Activated naive CD4-positive, alpha-beta T cell treated with anti-CD3 and anti-CD28 coated beads, Interleukin-2, amount 50 U/mL, for 24 hours (primary cell): ENCODE data around the gene AVEN.

Experiments used
- H3K27ac Mint-ChIP-seq: one replicate; pipeline ENCODE4 v1.8.0; 2021; ENCODE audit warnings: mild to moderate bottlenecking, mixed read lengths
- H3K27me3 Mint-ChIP-seq: one replicate; pipeline ENCODE4 v1.8.0; 2021; ENCODE audit warnings: mixed read lengths
- H3K36me3 Mint-ChIP-seq: one replicate; pipeline ENCODE4 v1.8.0; 2021; ENCODE audit warnings: mixed read lengths
- H3K4me1 Mint-ChIP-seq: one replicate; pipeline ENCODE4 v1.8.0; 2021; ENCODE audit warnings: mixed read lengths
- H3K4me3 Mint-ChIP-seq: one replicate; pipeline ENCODE4 v1.8.0; 2021; ENCODE audit warnings: mild to moderate bottlenecking, mixed read lengths
- H3K9me3 Mint-ChIP-seq: one replicate; pipeline ENCODE4 v1.8.0; 2021; ENCODE audit warnings: mixed read lengths

The AVEN gene

GRCh38 chr15:33975022-33975565 is 63.9 kb downstream of the AVEN start:
- H3K4me3 Mint-ChIP-seq = no peak overlapping the region
- no peaks in the 10 kb centered on the region for H3K36me3 Mint-ChIP-seq
- H3K4me1 Mint-ChIP-seq = no peaks in the 10 kb centered on the region
- H3K27me3 Mint-ChIP-seq = no peaks in the 10 kb centered on the region
- H3K9me3 Mint-ChIP-seq = no peaks in the 10 kb centered on the region
- no peak overlapping the region for H3K27ac Mint-ChIP-seq

GRCh38 chr15:33971811-33972210 is 67.2 kb downstream of the AVEN start:
- Mint-ChIP-seq H3K4me1 (no peaks in the 10 kb centered on the region), H3K27ac (no peak overlapping the region), H3K9me3 (no peaks in the 10 kb centered on the region), H3K27me3 (no peaks in the 10 kb centered on the region), H3K36me3 (no peaks in the 10 kb centered on the region), H3K4me3 (no peak overlapping the region)

GRCh38 chr15:33968821-33969220 is 70.2 kb downstream of the AVEN start:
- no peaks in the 10 kb centered on the region for H3K36me3 Mint-ChIP-seq
- no peak overlapping the region for H3K27ac Mint-ChIP-seq
- no peak overlapping the region for H3K4me3 Mint-ChIP-seq
- H3K27me3 Mint-ChIP-seq = no peaks in the 10 kb centered on the region
- no peaks in the 10 kb centered on the region for H3K4me1 Mint-ChIP-seq
- no peaks in the 10 kb centered on the region for H3K9me3 Mint-ChIP-seq

GRCh38 chr15:33968224-33968623 is 70.8 kb downstream of the AVEN start, which contains the start of gene CHRM5:
Gene CHRM5, plus strand, starts transcription at chr15:33968497. Its CDS starts 94,221 bp downstream, at chr15:34062718.
- Mint-ChIP-seq H3K27me3 (no peaks in the 10 kb centered on the region), H3K9me3 (no peaks in the 10 kb centered on the region), H3K36me3 (no peaks in the 10 kb centered on the region), H3K27ac (no peak within 1 kb of the TSS), H3K4me3 (no peak within 1 kb of the TSS), H3K4me1 (no peaks in the 10 kb centered on the region)

GRCh38 chr15:33964665-33965040 is 74.4 kb downstream of the AVEN start:
- no peak overlapping the region for H3K27ac Mint-ChIP-seq
- no peaks in the 10 kb centered on the region for H3K36me3 Mint-ChIP-seq
- no peak overlapping the region for H3K4me3 Mint-ChIP-seq
- H3K4me1 Mint-ChIP-seq = no peaks in the 10 kb centered on the region
- no peaks in the 10 kb centered on the region for H3K27me3 Mint-ChIP-seq
- H3K9me3 Mint-ChIP-seq = no peaks in the 10 kb centered on the region

GRCh38 chr15:33963831-33964664 is 75.0 kb downstream of the AVEN start:
- Mint-ChIP-seq H3K9me3 (no peaks in the 10 kb centered on the region), H3K27me3 (no peaks in the 10 kb centered on the region), H3K27ac (no peak overlapping the region), H3K4me1 (no peaks in the 10 kb centered on the region), H3K4me3 (no peak overlapping the region), H3K36me3 (no peaks in the 10 kb centered on the region)

GRCh38 chr15:33960549-33960935 is 78.5 kb downstream of the AVEN start:
- H3K27me3 Mint-ChIP-seq = no peaks in the 10 kb centered on the region

GRCh38 chr15:33959844-33960548 is 79.0 kb downstream of the AVEN start:
- Mint-ChIP-seq H3K27me3 (no peaks in the 10 kb centered on the region), H3K36me3 (peaks cover 4% of the 10 kb centered on the region), H3K9me3 (peaks cover 5% of the 10 kb centered on the region), H3K27ac (no peak overlapping the region), H3K4me3 (no peak overlapping the region), H3K4me1 (no peaks in the 10 kb centered on the region)

More at GRCh38 chr15:33960549-33960935, 78.5 kb downstream of the AVEN start:
- peaks cover 4% of the 10 kb centered on the region for H3K36me3 Mint-ChIP-seq
- no peak overlapping the region for H3K27ac Mint-ChIP-seq
- no peak overlapping the region for H3K4me3 Mint-ChIP-seq
- no peaks in the 10 kb centered on the region for H3K4me1 Mint-ChIP-seq
- H3K9me3 Mint-ChIP-seq = peaks cover 5% of the 10 kb centered on the region

- Mint-ChIP-seq H3K9me3 (peaks cover 5% of the 10 kb centered on the region), H3K27me3 (no peaks in the 10 kb centered on the region), H3K36me3 (peaks cover 4% of the 10 kb centered on the region), H3K27ac (no peak overlapping the region), H3K4me3 (no peak overlapping the region), H3K4me1 (peaks cover 18% of the 10 kb centered on the region)
These were observed 82.6 kb downstream of the AVEN start for GRCh38 chr15:33956397-33956796.

- Mint-ChIP-seq H3K4me1 (peaks cover 19% of the 10 kb centered on the region), H3K27me3 (no peaks in the 10 kb centered on the region), H3K27ac (no peak overlapping the region), H3K4me3 (no peak overlapping the region), H3K36me3 (peaks cover 4% of the 10 kb centered on the region), H3K9me3 (peaks cover 5% of the 10 kb centered on the region)
These were observed 83.1 kb downstream of the AVEN start for GRCh38 chr15:33955945-33956344.

- H3K27me3 Mint-ChIP-seq = no peaks in the 10 kb centered on the region
These were observed 92.9 kb downstream of the AVEN start for GRCh38 chr15:33946152-33946551.

GRCh38 chr15:33941279-33942063 is 97.5 kb downstream of the AVEN start:
- peaks cover 7% of the 10 kb centered on the region for H3K36me3 Mint-ChIP-seq
- H3K27me3 Mint-ChIP-seq = no peaks in the 10 kb centered on the region
- H3K27ac Mint-ChIP-seq = no peak overlapping the region
- no peaks in the 10 kb centered on the region for H3K9me3 Mint-ChIP-seq
- no peaks in the 10 kb centered on the region for H3K4me1 Mint-ChIP-seq
- no peak overlapping the region for H3K4me3 Mint-ChIP-seq

More at GRCh38 chr15:33946152-33946551, 92.9 kb downstream of the AVEN start:
- Mint-ChIP-seq H3K4me1 (peaks cover 3% of the 10 kb centered on the region), H3K27ac (no peak overlapping the region), H3K4me3 (no peak overlapping the region), H3K9me3 (no peaks in the 10 kb centered on the region), H3K36me3 (peaks cover 8% of the 10 kb centered on the region)

- Mint-ChIP-seq H3K4me3 (no peak overlapping the region), H3K4me1 (no peaks in the 10 kb centered on the region), H3K27ac (no peak overlapping the region), H3K27me3 (no peaks in the 10 kb centered on the region), H3K36me3 (peaks cover 3% of the 10 kb centered on the region), H3K9me3 (no peaks in the 10 kb centered on the region)
These were observed 104.1 kb downstream of the AVEN start for GRCh38 chr15:33934921-33935320.

- no peak overlapping the region for H3K27ac Mint-ChIP-seq
- H3K9me3 Mint-ChIP-seq = no peaks in the 10 kb centered on the region
- H3K36me3 Mint-ChIP-seq = peaks cover 3% of the 10 kb centered on the region
- no peaks in the 10 kb centered on the region for H3K4me1 Mint-ChIP-seq
- no peaks in the 10 kb centered on the region for H3K27me3 Mint-ChIP-seq
- no peak overlapping the region for H3K4me3 Mint-ChIP-seq
These were observed 104.6 kb downstream of the AVEN start for GRCh38 chr15:33934396-33934795.

- H3K36me3 Mint-ChIP-seq = peaks cover 3% of the 10 kb centered on the region
- H3K4me3 Mint-ChIP-seq = no peak overlapping the region
- H3K9me3 Mint-ChIP-seq = no peaks in the 10 kb centered on the region
- no peaks in the 10 kb centered on the region for H3K27me3 Mint-ChIP-seq
- H3K27ac Mint-ChIP-seq = no peak overlapping the region
- no peaks in the 10 kb centered on the region for H3K4me1 Mint-ChIP-seq
These were observed 106.3 kb downstream of the AVEN start for GRCh38 chr15:33932734-33933133.
